Stomach (tissue), 9 donors: ENCODE data around the gene CLEC11A. TPM values are rescaled to one million over a fixed set of nuclear protein-coding genes. Genes with fewer than 3 reads are reported as not detected.
"Not testable (repeated sequence)": the region's sequence is repeated elsewhere in the genome, so short reads cannot be mapped to it uniquely, and the experiment has no call there.

Experiments
- DNase-seq, 2 donors: peaks; one replicate each; pipeline versions ENCODE4 v3.0.0 to v3.0.0-alpha.2; 2013 to 2019
- H3K27ac ChIP-seq, 5 donors: fragments of 200-600 bp in 4 of 5; sonication (generic) in 4 of 5; one replicate each; pipeline ENCODE4 v1.5.1; 2013 to 2019; ENCODE audit warnings: mild to moderate bottlenecking in 1 of 5, moderate library complexity in 1 of 5
- H3K27me3 ChIP-seq, 3 donors: fragments of 200-600 bp; sonication (generic); one replicate each; pipeline ENCODE4 v1.5.1; 2017 to 2019; ENCODE audit warnings: mixed run types in 1 of 3
- H3K36me3 ChIP-seq, 4 donors: fragments of 200-600 bp; sonication (generic); 1 replicate in 3 of 4; 2 replicates in 1 of 4; pipeline ENCODE4 v1.5.1; 2016 to 2019
- H3K4me1 ChIP-seq, 4 donors: fragments of 200-600 bp; sonication (generic); one replicate each; pipeline ENCODE4 v1.5.1; 2016 to 2019
- H3K4me3 ChIP-seq, 4 donors: fragments of 200-600 bp; sonication (generic) in 3 of 4; one replicate each; pipeline ENCODE4 v1.5.1; 2016 to 2019; ENCODE audit warnings: mild to moderate bottlenecking in 1 of 4
- H3K9me3 ChIP-seq, 4 donors: fragments of 200-600 bp; sonication (generic); one replicate each; pipeline ENCODE4 v1.5.1; 2016 to 2019
- CTCF ChIP-seq, 7 experiments: fragments of 450-650 bp in 4 of 7; fragments of 200-600 bp in 3 of 7; sonication (generic) in 3 of 7; IDR thresholded peaks; one replicate each; pipeline ENCODE4 v1.5.1; 2016 to 2019; ENCODE audit warnings: antibody characterized with exemption in 7 of 7, control low read depth in 2 of 7, mild to moderate bottlenecking in 1 of 7
- EP300 ChIP-seq: sonication (generic); formaldehyde crosslinking; IDR thresholded peaks from one replicate; pipeline ENCODE4 v1.6.1; 2017; ENCODE audit warnings: antibody characterized with exemption
- POLR2A ChIP-seq, 4 donors: fragments of 450-650 bp; IDR thresholded peaks; one replicate each; pipeline ENCODE4 v1.6.1; 2016; ENCODE audit warnings: antibody characterized with exemption in 4 of 4, control low read depth in 2 of 4, mild to moderate bottlenecking in 1 of 4, moderate library complexity in 1 of 4
- POLR2AphosphoS5 ChIP-seq, 3 donors: sonication (generic); formaldehyde crosslinking; IDR thresholded peaks; one replicate each; pipeline ENCODE4 v1.6.1; 2016; ENCODE audit warnings: antibody characterized with exemption in 3 of 3
- WGBS, 5 donors: extraction: QIAGEN DNeasy Blood & Tissue Kit in 3 of 5; methylation state at CpG; one replicate each; pipeline versions ENCODE4 v1.1.5 to v1.1.7; 2013 to 2018; 5-methylcytosine and 5-hydroxymethylcytosine counted together
- intact Hi-C: fragments of 100-400 bp; cut with DNase I; formaldehyde crosslinking; loops from one replicate; pipeline ENCODE4 v1.15.1; 2023; ENCODE audit warnings: low total_unique reads
- polyA plus RNA-seq, 3 donors: library from polyadenylated mRNA; stranded (reverse); fragments of 200-250 nt; gene quantifications; one replicate each; pipeline ENCODE4 v1.2.3, GENCODE V29; 2013
- total RNA-seq, 5 donors: library from RNA; depleted of rRNA; stranded (reverse); fragments of >200 nt; gene quantifications; one replicate each; pipeline versions ENCODE4 v1.1.0 to v1.2.3, GENCODE V29; 2014 to 2016
- donor health status: healthy with polysubstance abuse.
- donor health status: Bipolar disorder and iron deficiency.
- donor health status: healthy.

The CLEC11A gene
- total and polyA plus RNA-seq, 8 donors = 0.89 to 33.9 (median 7.0) TPM; not detected in 1

GRCh38 chr19:50764409-50764808 lies 41.2 kb downstream of the CLEC11A start:
- no peak overlapping the region for H3K4me3 ChIP-seq
- H3K27ac ChIP-seq = no peak overlapping the region
- 63 to 74% (median 70%) methylated on average over 7 of the region's 7 CpGs for whole genome bisulfite sequencing, 5 donors
- DNase-seq = no peak
- no peaks in the 10 kb centered on the region for H3K9me3 ChIP-seq
- TF ChIP-seq CTCF (IDR thresholded peaks at IDR 0.05) = no peak
- peaks cover 0 to 40% (median 0%) of the 10 kb centered on the region in 3 donors for H3K27me3 ChIP-seq
- intact Hi-C loops = no loop called here
- H3K36me3 ChIP-seq = no peaks in the 10 kb centered on the region
- H3K4me1 ChIP-seq = no peaks in the 10 kb centered on the region

DNA sequence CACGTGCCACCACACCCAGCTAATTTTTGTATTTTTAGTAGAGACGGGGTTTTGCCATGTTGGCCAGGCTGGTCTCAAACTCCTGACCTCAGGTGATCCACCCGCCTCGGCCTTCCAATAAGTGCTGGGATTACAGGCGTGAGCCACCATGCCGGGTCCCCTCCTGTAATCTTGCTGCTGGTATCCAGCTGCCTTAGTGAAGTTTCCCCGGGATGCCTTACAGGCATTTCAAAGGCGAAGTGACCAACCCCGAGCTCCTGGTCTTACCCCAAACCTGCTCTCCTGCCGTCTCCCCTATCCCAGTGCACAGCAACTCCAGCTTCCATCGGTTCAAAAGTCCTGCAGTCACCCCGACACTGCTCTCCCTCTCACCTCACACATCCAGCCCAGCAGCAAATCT lies 43.6 kb downstream of the CLEC11A start:
- peaks cover 0 to 62% (median 0%) of the 10 kb centered on the region in 3 donors for H3K27me3 ChIP-seq
- intact Hi-C loops, H3K4me3 ChIP-seq, H3K36me3 ChIP-seq, H3K9me3 ChIP-seq, DNase-seq, H3K27ac ChIP-seq, H3K4me1 ChIP-seq: not testable (repeated sequence)
- 68 to 78% (median 73%) methylated on average over 11 to 12 of the region's 12 CpGs for WGBS, 5 donors

- intact Hi-C loops, H3K9me3 ChIP-seq, H3K36me3 ChIP-seq, DNase-seq, H3K4me3 ChIP-seq, H3K27ac ChIP-seq, H3K4me1 ChIP-seq: not testable (repeated sequence)
- peaks cover 0 to 68% (median 0%) of the 10 kb centered on the region in 3 donors for H3K27me3 ChIP-seq
- 22 to 46% (median 35%) methylated on average over 4 to 5 of the region's 5 CpGs for WGBS, 5 donors
Measured at GRCh38 chr19:50767263-50767662, 44.1 kb downstream of the CLEC11A start.

- Histone ChIP-seq H3K27ac (no peak overlapping the region), H3K4me1 (no peaks in the 10 kb centered on the region), H3K9me3 (peaks cover 0 to 7% (median 0%) of the 10 kb centered on the region in 4 donors), H3K4me3 (no peak overlapping the region), H3K27me3 (peaks cover 0 to 78% (median 0%) of the 10 kb centered on the region in 3 donors), H3K36me3 (no peaks in the 10 kb centered on the region)
- no peak for DNase-seq
- intact Hi-C loops = no loop called here
- no peak for TF ChIP-seq CTCF (IDR thresholded peaks at IDR 0.05)
- TF ChIP-seq POLR2A (IDR thresholded peaks at IDR 0.05) = no peak
- no peak for TF ChIP-seq POLR2AphosphoS5 (IDR thresholded peaks at IDR 0.05)
- no peak for TF ChIP-seq EP300
- 59 to 74% (median 65%) methylated on average over 5 of the region's 5 CpGs for WGBS, 5 donors
Measured at GRCh38 chr19:50768277-50768676, 45.1 kb downstream of the CLEC11A start.

DNA sequence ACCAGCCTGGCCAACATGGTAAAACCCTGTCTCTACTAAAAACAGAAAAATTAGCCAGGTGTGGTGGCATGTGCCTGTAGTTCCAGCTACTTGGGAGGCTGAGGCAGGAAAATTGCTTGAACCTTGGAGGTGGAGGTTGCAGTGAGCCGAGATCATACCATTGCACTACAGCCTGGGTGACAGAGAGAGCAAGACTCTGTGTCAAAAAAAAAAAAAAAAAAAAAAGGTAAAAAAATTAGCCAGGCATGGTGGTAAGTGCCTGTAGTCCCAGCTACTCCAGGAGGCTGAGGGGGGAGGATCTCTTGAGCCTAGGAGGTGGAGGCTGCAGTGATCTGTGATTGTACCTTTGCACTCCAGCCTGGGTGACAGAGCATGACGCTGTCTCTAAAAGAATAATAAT lies 47.0 kb downstream of the CLEC11A start, which contains the start of gene GPR32:
TSS of gene GPR32 (plus strand) at position 301 of the 400 bp plus-strand sequence. CDS start 137 bp downstream, outside the sequence.
- not testable (repeated sequence) for DNase-seq

GRCh38 chr19:50770888-50771287 lies 47.7 kb downstream of the CLEC11A start:
- WGBS, 5 donors = 70 to 79% (median 74%) methylated on average over 12 to 13 of the region's 13 CpGs
- no peak for TF ChIP-seq POLR2AphosphoS5 (IDR thresholded peaks at IDR 0.05)
- intact Hi-C loops = no loop called here
- Histone ChIP-seq H3K27me3 (peaks cover 0 to 88% (median 3%) of the 10 kb centered on the region in 3 donors), H3K36me3 (no peaks in the 10 kb centered on the region), H3K4me1 (no peaks in the 10 kb centered on the region), H3K27ac (no peak overlapping the region), H3K4me3 (no peak overlapping the region), H3K9me3 (peaks cover 0 to 7% (median 0%) of the 10 kb centered on the region in 4 donors)
- DNase-seq = no peak

More for the DNA sequence above, 47.0 kb downstream of the CLEC11A start, which contains the start of gene GPR32:
- H3K9me3 ChIP-seq, H3K27ac ChIP-seq, intact Hi-C loops, H3K4me3 ChIP-seq, H3K4me1 ChIP-seq, H3K36me3 ChIP-seq: not testable (repeated sequence)
- peaks cover 0 to 88% (median 3%) of the 10 kb centered on the region in 3 donors for H3K27me3 ChIP-seq
- WGBS, 5 donors = 69 to 87% (median 86%) methylated on average over 2 of the region's 2 CpGs
